Mesenteric fat pad (tissue), 1 donor: ENCODE results near the gene DEFB119. TPM values are rescaled to one million over a fixed set of nuclear protein-coding genes. Genes with fewer than 3 reads are reported as not detected.

Experiments used
- total RNA-seq: library from RNA; stranded (reverse); fragmentation: NEBNext Ultra II Directional; extraction: Animal tissue kit (Norgen Biotek cat#: 25700); gene quantifications from one replicate; pipeline ENCODE4 v1.2.1, GENCODE V29; 2021
- donor health status: DM: yes; HTN: yes; CAD: no.

DEFB119 gene
- total RNA-seq, 1 donor from 2014 or later, result not detected

Other genes starting within 250 kb of the DEFB119 start
- not detected for gene DEFB115, start 132.9 kb downstream of the DEFB119 start, total RNA-seq
- gene DEFB116, start 82.0 kb downstream of the DEFB119 start, total RNA-seq, result not detected
- not detected for gene DEFB118, start 22.0 kb downstream of the DEFB119 start, total RNA-seq
- not detected for gene DEFB121, start 15.6 kb upstream of the DEFB119 start, total RNA-seq
- not detected for gene DEFB123, start 50.0 kb upstream of the DEFB119 start, total RNA-seq
- 1.7 TPM for gene DEFB124, start 84.5 kb upstream of the DEFB119 start, total RNA-seq
- gene REM1, start 84.7 kb upstream of the DEFB119 start, total RNA-seq, result 2.7 TPM
- 186 TPM for gene HM13, start 123.9 kb upstream of the DEFB119 start, total RNA-seq
- 223 TPM for gene ID1, start 214.7 kb upstream of the DEFB119 start, total RNA-seq
- 2.3 TPM for gene COX4I2, start 247.3 kb upstream of the DEFB119 start, total RNA-seq